ENCODE measurements around the gene CMPK2.
"Not testable (repeated sequence)": the region's sequence is repeated elsewhere in the genome, so short reads cannot be mapped to it uniquely, and the experiment has no call there.

CMPK2 gene

DNA sequence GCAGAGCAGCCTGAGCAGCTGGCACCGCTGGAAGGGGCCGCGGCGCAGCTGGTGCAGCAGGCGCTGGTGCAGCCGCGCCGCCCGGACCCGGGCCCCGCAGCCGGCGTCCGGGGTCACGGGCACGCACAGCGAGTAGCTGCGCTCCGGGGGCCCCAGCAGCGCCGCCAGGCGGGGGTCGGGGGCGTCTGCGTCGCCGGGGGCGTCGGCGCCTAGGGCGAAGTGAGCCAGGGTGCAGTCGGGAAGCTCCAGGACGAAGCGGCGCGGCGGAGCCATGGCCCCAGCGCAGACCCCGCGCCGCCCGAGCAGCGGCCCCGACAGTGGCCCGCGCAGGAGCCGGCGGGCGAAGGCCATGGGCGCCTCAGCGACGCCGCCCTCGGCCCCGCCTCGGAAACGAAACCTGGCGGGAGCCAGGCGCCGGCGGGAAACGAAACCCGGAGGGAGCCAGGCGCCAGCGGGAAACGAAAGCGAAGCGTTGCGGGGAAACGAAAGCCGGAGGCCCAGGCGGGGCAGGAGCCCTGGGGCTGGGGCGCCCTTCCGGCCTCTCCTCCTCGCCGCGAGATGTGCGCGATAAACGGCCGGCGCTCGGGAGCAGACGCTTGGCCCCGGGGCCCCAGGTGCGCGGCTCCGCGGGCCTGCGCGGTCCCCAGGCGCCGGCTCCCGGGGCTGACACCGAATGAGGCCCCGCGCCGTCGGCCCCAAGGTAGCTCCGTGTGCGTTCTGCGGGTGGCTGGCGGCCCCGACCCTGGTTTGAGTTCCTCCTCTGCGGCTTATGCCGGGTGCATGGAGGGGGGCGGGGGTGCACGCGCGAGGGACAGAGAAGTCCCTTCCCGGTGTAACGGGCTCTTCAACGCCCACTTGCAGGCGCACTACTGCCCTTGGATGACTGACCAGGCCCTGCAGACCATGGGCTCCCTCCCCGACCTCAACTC, at the start of gene CMPK2:
CMPK2 (minus strand) TSS at position 562 of the 929 bp plus-strand sequence; CDS start at position 351, 211 bp downstream.
- Mint-ChIP-seq H3K4me1 (ENCODE audit: low read depth) (peaks cover 27% of the 10 kb centered on the region), H3K27ac (peak within 1 kb of the TSS; percentile 90), H3K27me3 (no peaks in the 10 kb centered on the region), H3K36me3 (ENCODE audit: low read depth) (peaks cover 18% of the 10 kb centered on the region), H3K9me3 (peaks cover under 1% of the 10 kb centered on the region), H3K4me3 (peak within 1 kb of the TSS; percentile 87)

GRCh38 chr2:6915399-6915798, 49.7 kb upstream of the CMPK2 start:
- H3K27ac Mint-ChIP-seq: peak overlapping the region; percentile 67
- H3K4me1 Mint-ChIP-seq (ENCODE audit: low read depth): peaks cover 83% of the 10 kb centered on the region
- H3K4me3 Mint-ChIP-seq: no peak overlapping the region
- H3K27me3 Mint-ChIP-seq: no peaks in the 10 kb centered on the region
- H3K9me3 Mint-ChIP-seq: no peaks in the 10 kb centered on the region
- H3K36me3 Mint-ChIP-seq (ENCODE audit: low read depth): peaks cover 23% of the 10 kb centered on the region

GRCh38 chr2:6914828-6915227, 49.1 kb upstream of the CMPK2 start:
- peaks cover 83% of the 10 kb centered on the region for H3K4me1 Mint-ChIP-seq (ENCODE audit: low read depth)
- peak overlapping the region; percentile 67 for H3K27ac Mint-ChIP-seq
- H3K9me3 Mint-ChIP-seq: no peaks in the 10 kb centered on the region
- H3K27me3 Mint-ChIP-seq: no peaks in the 10 kb centered on the region
- H3K4me3 Mint-ChIP-seq: no peak overlapping the region
- H3K36me3 Mint-ChIP-seq (ENCODE audit: low read depth): peaks cover 27% of the 10 kb centered on the region

- Mint-ChIP-seq H3K36me3 (ENCODE audit: low read depth) (peaks cover 26% of the 10 kb centered on the region), H3K27ac (peak overlapping the region; percentile 86), H3K4me1 (ENCODE audit: low read depth) (peaks cover 84% of the 10 kb centered on the region), H3K27me3 (no peaks in the 10 kb centered on the region), H3K9me3 (no peaks in the 10 kb centered on the region), H3K4me3 (peak overlapping the region; percentile 69)
These were observed 47.9 kb upstream of the CMPK2 start for GRCh38 chr2:6913415-6914157.

- H3K27ac Mint-ChIP-seq: peak overlapping the region; percentile 87
These were observed 46.0 kb upstream of the CMPK2 start for GRCh38 chr2:6911721-6912120.

GRCh38 chr2:6909431-6910385, 44.0 kb upstream of the CMPK2 start:
- H3K27ac Mint-ChIP-seq: peak overlapping the region; percentile 95
- H3K4me3 Mint-ChIP-seq: peak overlapping the region; percentile 74
- peaks cover 96% of the 10 kb centered on the region for H3K4me1 Mint-ChIP-seq (ENCODE audit: low read depth)
- H3K36me3 Mint-ChIP-seq (ENCODE audit: low read depth): peaks cover 37% of the 10 kb centered on the region
- H3K9me3 Mint-ChIP-seq: peaks cover 7% of the 10 kb centered on the region
- H3K27me3 Mint-ChIP-seq: no peaks in the 10 kb centered on the region

More at GRCh38 chr2:6911721-6912120, 46.0 kb upstream of the CMPK2 start:
- H3K36me3 Mint-ChIP-seq (ENCODE audit: low read depth): peaks cover 37% of the 10 kb centered on the region
- no peaks in the 10 kb centered on the region for H3K27me3 Mint-ChIP-seq
- peaks cover 98% of the 10 kb centered on the region for H3K4me1 Mint-ChIP-seq (ENCODE audit: low read depth)
- peak overlapping the region; percentile 69 for H3K4me3 Mint-ChIP-seq
- peaks cover 7% of the 10 kb centered on the region for H3K9me3 Mint-ChIP-seq

DNA sequence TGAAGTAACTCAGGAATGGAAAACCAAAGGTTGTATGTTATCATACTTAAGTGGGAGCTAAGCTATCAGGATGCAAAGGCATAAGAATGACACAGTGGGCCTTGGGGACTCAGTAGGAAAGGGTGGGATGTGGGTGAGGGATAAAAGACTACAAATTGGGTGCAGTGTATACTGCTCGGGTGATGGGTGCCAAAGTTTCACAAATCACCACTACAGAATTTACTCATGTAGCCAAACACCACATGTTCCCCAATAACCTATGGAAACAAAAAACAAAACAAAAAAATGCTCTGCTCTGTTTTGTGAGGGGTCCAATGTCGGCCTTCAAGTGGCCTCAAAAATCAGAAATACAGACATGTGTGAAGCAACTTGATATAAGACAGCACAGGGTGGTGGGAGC, 42.6 kb upstream of the CMPK2 start:
- H3K36me3 Mint-ChIP-seq (ENCODE audit: low read depth): peaks cover 41% of the 10 kb centered on the region
- peaks cover 10% of the 10 kb centered on the region for H3K9me3 Mint-ChIP-seq
- peaks cover 83% of the 10 kb centered on the region for H3K4me1 Mint-ChIP-seq (ENCODE audit: low read depth)
- no peak overlapping the region for H3K4me3 Mint-ChIP-seq
- H3K27me3 Mint-ChIP-seq: no peaks in the 10 kb centered on the region
- peak overlapping the region; percentile 95 for H3K27ac Mint-ChIP-seq

DNA sequence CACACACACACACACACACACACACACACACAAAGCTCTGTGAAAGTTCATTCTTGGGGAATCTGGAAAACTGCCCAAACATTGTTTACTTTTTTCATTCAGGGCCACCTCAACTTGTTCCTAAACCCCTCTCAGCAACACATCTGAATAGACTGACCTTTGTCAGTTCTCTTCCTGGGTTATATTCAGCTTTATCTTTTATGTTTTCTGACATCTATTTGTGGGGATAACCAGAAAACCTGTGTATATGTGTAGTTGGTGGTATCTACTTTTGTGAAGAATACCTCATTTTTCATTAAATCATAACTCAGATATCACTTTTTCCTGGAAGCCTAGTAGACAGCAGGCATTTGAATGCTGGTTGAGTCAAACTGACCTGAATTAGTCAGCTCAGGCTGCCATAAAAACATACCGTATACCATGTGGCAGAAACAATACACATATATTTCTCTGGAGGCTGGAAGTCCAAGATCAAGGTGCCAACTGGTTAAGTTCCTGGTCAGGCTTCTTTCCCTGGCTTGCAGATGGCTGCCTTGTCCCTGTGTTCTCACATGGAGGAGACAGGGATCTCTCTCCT, 40.5 kb upstream of the CMPK2 start:
- peaks cover 10% of the 10 kb centered on the region for H3K9me3 Mint-ChIP-seq
- H3K4me1 Mint-ChIP-seq (ENCODE audit: low read depth): peaks cover 62% of the 10 kb centered on the region
- H3K4me3 Mint-ChIP-seq: peak overlapping the region; percentile 8
- no peaks in the 10 kb centered on the region for H3K27me3 Mint-ChIP-seq
- peaks cover 41% of the 10 kb centered on the region for H3K36me3 Mint-ChIP-seq (ENCODE audit: low read depth)
- H3K27ac Mint-ChIP-seq: peak overlapping the region; percentile 61

DNA sequence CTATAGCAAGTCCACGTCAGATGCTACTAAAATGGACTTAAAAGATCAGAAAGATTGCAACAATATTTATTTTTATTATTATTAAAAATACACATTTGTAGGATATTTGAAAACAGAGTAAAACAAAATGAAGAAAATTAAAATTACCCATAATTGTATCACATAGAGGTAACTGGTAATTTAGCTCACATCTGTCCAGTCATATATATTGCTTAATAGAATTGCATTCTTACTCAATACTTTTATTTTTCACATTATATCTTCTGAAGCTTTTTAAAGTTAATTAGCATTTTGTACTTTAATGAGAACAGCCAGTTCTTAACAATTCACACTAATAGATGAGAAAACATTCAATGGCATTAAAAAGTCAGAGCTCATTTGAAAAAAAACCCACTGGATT, 40.0 kb upstream of the CMPK2 start:
- Mint-ChIP-seq H3K27me3 (no peaks in the 10 kb centered on the region), H3K4me1 (ENCODE audit: low read depth) (peaks cover 56% of the 10 kb centered on the region), H3K36me3 (ENCODE audit: low read depth) (peaks cover 38% of the 10 kb centered on the region), H3K27ac (no peak overlapping the region), H3K4me3 (no peak overlapping the region), H3K9me3 (peaks cover 10% of the 10 kb centered on the region)

DNA sequence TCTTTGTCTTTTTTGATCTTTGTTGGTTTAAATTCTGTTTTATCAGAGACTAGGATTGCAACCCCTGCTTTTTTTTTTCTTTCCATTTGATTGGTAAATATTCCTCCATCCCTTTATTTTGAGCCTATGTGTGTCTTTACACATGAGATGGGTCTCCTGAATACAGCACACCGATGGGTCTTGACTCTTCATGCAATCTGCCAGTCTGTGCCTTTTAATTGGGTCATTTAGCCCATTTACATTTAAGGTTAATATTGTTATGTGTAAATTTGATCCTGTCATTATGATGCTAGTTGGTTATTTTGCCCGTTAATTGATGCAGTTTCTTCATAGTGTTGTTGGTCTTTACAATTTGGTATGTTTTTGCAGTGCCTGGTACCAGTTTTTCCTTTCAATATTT, 36.9 kb upstream of the CMPK2 start:
- not testable (repeated sequence) for H3K9me3 Mint-ChIP-seq, H3K4me3 Mint-ChIP-seq, H3K27ac Mint-ChIP-seq, H3K27me3 Mint-ChIP-seq
- Mint-ChIP-seq H3K36me3 (ENCODE audit: low read depth) (peaks cover 25% of the 10 kb centered on the region), H3K4me1 (ENCODE audit: low read depth) (peaks cover 28% of the 10 kb centered on the region)

DNA sequence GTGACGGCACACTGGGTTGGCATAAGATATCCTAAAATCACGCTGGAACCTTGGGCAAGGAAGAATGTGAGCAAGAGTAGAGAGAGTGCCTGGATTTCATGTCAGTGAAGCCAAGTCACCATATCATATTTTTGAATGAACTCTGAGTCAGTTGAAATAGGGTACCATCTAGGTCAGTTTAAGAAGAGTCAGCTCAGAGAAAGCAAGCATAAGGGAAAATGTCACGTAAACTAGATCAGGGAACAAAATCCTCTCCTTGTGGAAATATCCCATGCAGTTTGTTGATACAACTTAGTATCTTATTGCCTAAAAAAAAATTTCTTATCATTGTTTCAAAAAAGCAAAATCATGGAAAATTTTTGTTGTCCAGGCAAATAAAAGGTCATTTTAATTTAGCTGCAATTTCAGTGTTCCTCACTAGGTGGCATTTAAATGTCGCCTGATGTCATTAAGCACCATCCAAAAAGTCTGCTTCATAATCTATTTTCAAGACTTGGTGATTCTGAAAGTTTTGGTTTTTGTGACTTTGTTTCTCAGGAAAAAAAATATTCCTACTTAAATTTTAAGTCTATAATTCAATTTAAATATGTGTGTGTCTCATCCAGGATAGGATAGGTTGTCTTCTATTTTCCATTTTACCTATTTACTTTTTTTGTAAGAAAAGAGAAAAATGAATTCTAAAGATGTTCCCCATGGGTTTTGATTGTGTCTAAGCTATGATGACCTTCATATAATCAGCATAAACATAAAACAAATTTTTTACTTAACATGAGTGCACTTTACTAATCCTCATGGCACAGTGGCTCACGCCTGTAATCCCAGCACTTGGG, 31.4 kb upstream of the CMPK2 start:
- H3K4me3 Mint-ChIP-seq: no peak overlapping the region
- no peaks in the 10 kb centered on the region for H3K9me3 Mint-ChIP-seq
- H3K27ac Mint-ChIP-seq: peak overlapping the region; percentile 83
- peaks cover 13% of the 10 kb centered on the region for H3K4me1 Mint-ChIP-seq (ENCODE audit: low read depth)
- H3K27me3 Mint-ChIP-seq: no peaks in the 10 kb centered on the region
- peaks cover 16% of the 10 kb centered on the region for H3K36me3 Mint-ChIP-seq (ENCODE audit: low read depth)

GRCh38 chr2:6893876-6894482, 28.3 kb upstream of the CMPK2 start:
- no peaks in the 10 kb centered on the region for H3K9me3 Mint-ChIP-seq
- H3K36me3 Mint-ChIP-seq (ENCODE audit: low read depth): peaks cover 4% of the 10 kb centered on the region
- H3K4me1 Mint-ChIP-seq (ENCODE audit: low read depth): peaks cover 13% of the 10 kb centered on the region
- no peaks in the 10 kb centered on the region for H3K27me3 Mint-ChIP-seq
- H3K27ac Mint-ChIP-seq: no peak overlapping the region
- no peak overlapping the region for H3K4me3 Mint-ChIP-seq

DNA sequence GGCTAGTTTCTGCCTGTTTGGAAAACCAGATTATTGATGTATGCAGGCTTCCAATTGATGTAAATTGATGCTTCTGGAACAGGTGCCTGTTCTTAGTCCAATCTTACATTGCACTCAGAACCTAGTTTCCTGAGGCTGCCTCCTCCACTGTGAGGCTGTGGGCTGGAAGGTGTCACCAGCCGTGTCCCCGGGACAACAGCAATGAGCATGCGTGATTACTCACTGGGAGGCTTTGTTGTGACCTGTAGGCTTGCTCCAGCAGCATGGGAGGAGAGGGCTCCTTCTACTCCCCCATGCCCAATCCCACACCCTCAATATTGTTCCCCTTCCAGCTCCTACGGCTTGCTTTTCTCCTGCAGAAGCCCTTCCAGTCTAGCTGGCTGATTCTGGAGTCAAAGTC, 23.0 kb upstream of the CMPK2 start:
- no peaks in the 10 kb centered on the region for H3K9me3 Mint-ChIP-seq
- H3K4me3 Mint-ChIP-seq: no peak overlapping the region
- H3K27me3 Mint-ChIP-seq: no peaks in the 10 kb centered on the region
- H3K27ac Mint-ChIP-seq: peak overlapping the region; percentile 32
- no peaks in the 10 kb centered on the region for H3K36me3 Mint-ChIP-seq (ENCODE audit: low read depth)
- no peaks in the 10 kb centered on the region for H3K4me1 Mint-ChIP-seq (ENCODE audit: low read depth)
